GM12865 (cell line): ENCODE data around the gene EXT2.

Experiments
- DNase-seq: peaks from one replicate; pipeline ENCODE4 v3.0.0; 2010; ENCODE audit warnings: low read depth
- H3K4me3 ChIP-seq: 2 replicates; pipeline ENCODE4 v1.5.1; 2011; ENCODE audit warnings: mild to moderate bottlenecking, low read depth, low read length, control low read depth
- CTCF ChIP-seq: IDR thresholded peaks from 2 replicates; pipeline ENCODE4 v1.5.1; 2011; ENCODE audit warnings: low read length, control low read depth, low read depth, inconsistent platforms; ENCODE audit not compliant: insufficient read depth; ENCODE audit errors: missing control alignments

The EXT2 gene

GRCh38 chr11:44286268-44286880, 190.9 kb downstream of the EXT2 start:
- peak; percentile 96 for TF ChIP-seq CTCF
- no peak overlapping the region for H3K4me3 ChIP-seq
- DNase-seq: peak; percentile 69

- H3K4me3 ChIP-seq: no peak overlapping the region
- no peak for DNase-seq
- no peak for TF ChIP-seq CTCF
Measured at GRCh38 chr11:44286911-44287310, 191.4 kb downstream of the EXT2 start.

GRCh38 chr11:44288133-44288526, 192.7 kb downstream of the EXT2 start:
- H3K4me3 ChIP-seq: no peak overlapping the region
- DNase-seq: no peak
- TF ChIP-seq CTCF: no peak

GRCh38 chr11:44290208-44290607, 194.7 kb downstream of the EXT2 start:
- no peak for DNase-seq
- TF ChIP-seq CTCF: no peak
- no peak overlapping the region for H3K4me3 ChIP-seq
